Stimulated activated naive CD8-positive, alpha-beta T cell treated with anti-CD3 and anti-CD28 coated beads, Interleukin-15, Interleukin-2, amounts not matched to agents 100 U/mL and 50 U/mL, for 24 hours (primary cell): ENCODE data around the gene C17orf107.
A peak's percentile ranks its signal among the peaks of the same experiment; 100 is the strongest.

Experiments used
- ATAC-seq: fragments of 150-1000 bp; cut with Tn5 transposase; one replicate; pipeline ENCODE4 v1.10.0; 2021
- DNase-seq: peaks from one replicate; pipeline ENCODE4 v3.0.0; 2021

The C17orf107 gene

DNA sequence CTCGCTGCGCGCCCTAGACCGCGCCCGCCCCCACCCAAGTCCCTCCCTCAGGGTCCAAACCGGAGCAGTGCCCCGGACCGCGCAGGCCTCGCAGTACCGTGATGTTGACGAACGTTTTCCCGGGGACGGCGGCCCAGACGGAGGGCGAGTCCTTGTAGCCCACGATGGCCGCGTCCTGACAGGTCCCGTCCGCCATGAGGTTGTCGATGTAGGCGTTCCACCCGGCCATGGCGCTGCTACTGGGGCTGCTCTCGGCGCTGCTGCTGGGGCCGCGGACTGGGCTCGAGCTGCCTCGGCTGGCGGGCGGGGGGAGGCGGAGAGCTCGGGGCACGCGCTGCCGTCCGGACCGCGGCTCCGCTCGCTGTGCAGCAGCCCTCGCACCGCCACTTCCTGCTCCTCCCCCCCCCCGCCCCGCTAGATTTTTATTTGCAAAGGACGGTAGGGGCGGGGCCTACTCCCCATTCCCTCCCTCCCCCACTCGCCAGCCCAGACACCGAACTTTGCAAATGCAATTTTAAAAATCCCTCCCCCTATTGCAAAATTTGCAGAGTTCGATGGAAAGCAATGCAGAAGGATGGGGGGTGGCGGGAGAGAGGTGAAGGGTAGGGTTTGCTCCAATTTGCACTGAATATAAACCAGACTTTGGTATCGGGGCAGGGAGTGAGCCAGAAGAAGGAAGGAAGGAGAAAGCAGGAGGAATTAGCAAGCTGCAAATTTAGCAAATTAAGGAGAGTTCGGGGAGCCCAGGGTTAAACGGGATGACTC, 49.0 kb downstream of the C17orf107 start, which contains the start of gene PFN1:
TSS of gene PFN1 (minus strand) at position 365 of the 765 bp plus-strand sequence. CDS start at position 229, 136 bp downstream.
- ATAC-seq (peak; percentile 19), DNase-seq (peak; percentile 94)

DNA sequence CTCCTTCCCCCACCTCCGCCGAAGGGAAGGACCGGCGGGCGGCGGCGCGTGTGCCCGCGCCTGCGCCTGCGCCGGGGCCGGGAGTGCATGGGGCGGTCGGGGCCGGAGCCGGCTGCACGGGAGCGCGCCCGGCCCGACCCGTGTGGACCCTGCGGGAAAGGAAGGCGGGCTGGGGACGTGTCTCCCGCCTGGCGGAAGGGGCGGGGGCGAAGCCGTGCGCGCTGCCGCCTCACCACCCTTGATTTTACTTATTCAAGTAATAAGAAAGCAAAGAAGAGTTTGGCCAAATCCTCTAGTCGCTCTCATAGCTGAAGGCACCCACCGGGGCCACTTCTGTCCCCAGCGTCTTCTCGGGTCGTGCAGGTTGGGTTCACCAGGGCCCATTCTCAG, 49.6 kb downstream of the C17orf107 start:
- peak; percentile 85 for DNase-seq
- ATAC-seq: peak; percentile 55

DNA sequence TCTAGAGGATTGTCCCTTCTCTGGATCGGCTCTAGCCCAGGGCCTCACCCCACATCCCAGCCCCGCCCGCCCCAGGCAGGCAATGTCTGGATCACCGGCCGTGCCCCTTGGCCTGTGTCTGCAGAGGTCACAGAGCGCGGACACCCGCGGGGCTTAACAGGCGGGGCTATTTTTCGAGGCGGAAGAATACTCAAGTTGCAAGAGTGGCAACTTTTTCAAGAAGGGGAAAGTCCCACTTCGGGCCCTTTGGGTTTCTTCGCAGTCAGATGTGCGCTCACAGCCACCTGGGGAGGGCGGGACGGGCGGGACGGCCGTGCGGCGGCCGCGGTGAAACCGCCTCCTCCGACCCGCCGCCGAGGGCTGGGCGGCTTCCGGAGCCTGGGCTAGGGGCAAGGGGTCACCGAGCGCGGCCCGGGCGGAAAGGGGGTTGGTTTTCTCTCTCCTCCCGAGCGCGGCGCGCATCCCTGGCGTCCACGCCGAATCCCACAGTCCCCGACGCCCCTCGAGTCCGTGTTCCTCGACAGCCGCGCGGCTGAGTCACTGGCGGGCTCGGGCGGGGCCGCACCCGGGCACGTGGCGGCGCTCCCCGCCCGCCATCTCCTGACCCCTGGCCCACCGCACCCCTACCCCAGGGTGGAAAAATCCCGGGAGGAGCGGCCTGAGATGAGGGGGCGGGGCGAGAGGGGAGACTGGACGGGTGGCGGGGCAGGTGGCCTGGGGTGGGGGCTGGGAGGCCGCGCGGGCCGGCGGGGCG, 50.2 kb downstream of the C17orf107 start:
- DNase-seq (peak; percentile 83), ATAC-seq (peak; percentile 21)

DNA sequence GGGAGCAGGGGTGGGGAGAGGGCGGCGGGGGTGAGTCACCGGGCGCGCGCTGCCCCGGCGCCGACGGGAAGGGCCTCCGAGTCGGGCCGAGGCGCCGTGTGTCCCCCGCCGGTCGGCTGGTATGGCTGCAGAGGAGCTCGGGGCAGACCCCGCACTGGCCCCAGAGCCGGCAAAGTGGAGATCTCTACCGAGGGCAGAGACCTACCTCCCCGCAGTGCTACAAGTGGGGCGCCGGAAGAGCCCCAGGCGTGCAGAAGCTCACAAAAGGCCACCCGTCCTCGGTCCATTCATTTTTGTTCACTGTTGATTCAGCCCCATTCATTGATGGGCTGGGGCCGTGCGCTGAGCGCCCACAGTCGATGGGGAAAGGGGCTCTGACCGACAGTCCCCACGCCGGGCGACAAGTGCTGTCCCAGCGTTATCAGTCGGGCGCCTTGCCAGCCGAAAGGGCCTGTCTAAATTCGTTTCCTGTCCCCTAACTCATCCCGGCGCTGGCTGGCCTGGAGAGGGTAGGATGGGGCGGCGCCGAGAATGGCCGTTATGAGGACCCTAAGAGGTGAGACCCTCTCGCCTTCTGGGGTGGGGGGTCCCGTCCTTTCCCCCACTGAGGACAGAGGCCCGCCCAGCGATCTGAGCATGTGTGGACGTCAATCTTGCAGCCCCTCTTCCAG, 50.9 kb downstream of the C17orf107 start:
- ATAC-seq: peak; percentile 12
- peak; percentile 54 for DNase-seq

DNA sequence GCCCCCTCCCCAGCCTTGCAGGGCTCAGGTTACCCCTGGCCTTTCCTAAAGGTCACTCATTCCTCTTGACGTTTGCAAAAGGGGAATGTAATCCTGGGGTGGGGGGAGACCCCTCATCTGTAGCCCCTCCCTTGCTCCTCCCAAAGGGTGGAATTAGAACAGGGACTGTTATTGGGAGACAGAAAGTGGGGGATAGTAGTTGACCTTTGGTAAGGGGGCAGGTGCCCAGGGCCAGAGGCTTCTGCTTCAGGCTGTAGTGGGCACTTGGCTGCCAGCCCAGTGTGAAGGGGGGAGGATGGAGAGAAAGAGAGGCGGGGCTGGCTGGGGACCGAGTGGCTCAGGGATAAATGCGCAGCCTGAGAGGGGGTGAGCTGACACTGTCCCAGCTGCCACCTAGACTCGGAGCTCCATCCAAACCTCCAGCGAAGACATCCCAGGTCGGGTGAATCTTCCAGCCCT, 51.4 kb downstream of the C17orf107 start, which contains the start of gene ENO3:
TSS of gene ENO3 (plus strand) at position 374 of the 459 bp plus-strand sequence. CDS start 711 bp downstream, outside the sequence.
- DNase-seq: peak; percentile 39
- ATAC-seq: no peak

DNA sequence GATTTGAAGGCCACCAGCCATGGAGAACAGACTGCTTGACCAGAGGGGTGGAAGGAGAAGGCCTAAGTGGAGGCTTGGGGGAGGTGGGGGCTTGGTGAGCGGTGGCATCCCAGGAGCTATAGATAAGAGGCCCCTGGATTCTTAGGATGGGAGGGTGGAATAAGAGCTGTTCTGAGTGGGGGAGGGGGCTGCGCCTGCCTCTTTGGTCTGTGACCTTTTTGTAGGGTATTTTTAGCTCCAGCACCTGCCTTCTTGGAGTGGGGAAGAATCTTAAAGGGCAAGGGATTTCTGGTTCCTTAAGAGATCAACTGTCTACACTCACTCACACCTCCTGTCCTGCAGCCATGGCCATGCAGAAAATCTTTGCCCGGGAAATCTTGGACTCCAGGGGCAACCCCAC, 52.1 kb downstream of the C17orf107 start:
- DNase-seq (no peak), ATAC-seq (no peak)
